Liver (tissue), 9 donors: ENCODE results near the gene SYT15. TPM values are rescaled to one million over a fixed set of nuclear protein-coding genes. Genes with fewer than 3 reads are reported as not detected.
A peak's percentile ranks its signal among the peaks of the same experiment; 100 is the strongest.
"Not testable (repeated sequence)": the region's sequence is repeated elsewhere in the genome, so short reads cannot be mapped to it uniquely, and the experiment has no call there.

Source experiments
- DNase-seq: peaks from one replicate; pipeline ENCODE4 v3.0.0-alpha.2; 2017; ENCODE audit warnings: low spot score
- H3K27ac ChIP-seq, 2 donors: one replicate each; pipeline ENCODE4 v1.7.0; 2013; ENCODE audit warnings: inconsistent platforms in 2 of 2, low read length in 2 of 2, control low read depth in 1 of 2, low read depth in 1 of 2, mild to moderate bottlenecking in 1 of 2
- H3K27me3 ChIP-seq, 4 donors: one replicate each; pipeline versions ENCODE4 v1.6.1 to v1.7.0; 2013; ENCODE audit warnings: low read length in 3 of 4, inconsistent platforms in 1 of 4, mild to moderate bottlenecking in 1 of 4, moderate library complexity in 1 of 4; ENCODE audit not compliant: control insufficient read depth in 4 of 4, insufficient read depth in 4 of 4
- H3K36me3 ChIP-seq, 4 donors: one replicate each; pipeline versions ENCODE4 v1.6.1 to v1.7.0; 2013; ENCODE audit warnings: low read length in 3 of 4, mild to moderate bottlenecking in 3 of 4, low read depth in 1 of 4, moderate library complexity in 1 of 4; ENCODE audit not compliant: control insufficient read depth in 4 of 4, insufficient read depth in 3 of 4
- H3K4me1 ChIP-seq, 4 donors: one replicate each; pipeline versions ENCODE4 v1.6.1 to v1.7.0; 2013; ENCODE audit warnings: low read length in 3 of 4, mild to moderate bottlenecking in 3 of 4, moderate library complexity in 1 of 4; ENCODE audit not compliant: control insufficient read depth in 4 of 4, insufficient read depth in 4 of 4
- H3K4me3 ChIP-seq, 3 donors: one replicate each; pipeline versions ENCODE4 v1.6.1 to v1.7.0; 2013; ENCODE audit warnings: low read length in 3 of 3, control low read depth in 1 of 3, low read depth in 1 of 3, mild to moderate bottlenecking in 1 of 3
- H3K9ac ChIP-seq, 2 donors: one replicate each; pipeline ENCODE4 v1.7.0; 2013; ENCODE audit warnings: low read length in 2 of 2, mild to moderate bottlenecking in 2 of 2, moderate library complexity in 2 of 2, control low read depth in 1 of 2, low read depth in 1 of 2
- H3K9me3 ChIP-seq, 4 donors: one replicate each; pipeline versions ENCODE4 v1.6.1 to v1.7.0; 2013; ENCODE audit warnings: low read length in 3 of 4; ENCODE audit not compliant: control insufficient read depth in 4 of 4
- YY1 ChIP-seq: IDR thresholded peaks from 2 replicates; pipeline ENCODE4 v1.6.1; 2016; ENCODE audit warnings: antibody characterized with exemption, mild to moderate bottlenecking
- WGBS: extraction: QIAGEN DNeasy Blood & Tissue Kit; methylation state at CpG from one replicate; pipeline ENCODE4 v1.1.7; 2013; 5-methylcytosine and 5-hydroxymethylcytosine counted together
- polyA plus RNA-seq, 2 donors: library from polyadenylated mRNA; stranded (reverse) in 1 of 2; unstranded in 1 of 2; fragments of 200-250 nt in 1 of 2; fragments of >200 nt in 1 of 2; fragmentation: Nextera tagmentation in 1 of 2; extraction: Ambion mirVana in 1 of 2; gene quantifications; one replicate each; pipeline versions ENCODE4 v1.2.1 to v1.2.3, GENCODE V29; 2013 to 2015
- total RNA-seq, 2 donors: library from RNA; depleted of rRNA; stranded (reverse); fragments of >200 nt; gene quantifications; one replicate each; pipeline ENCODE4 v1.2.3, GENCODE V29; 2014
- donor health status: healthy.
- donor health status: healthy.
- donor health status: healthy.
- donor health status: healthy.
- donor health status: healthy.

The SYT15 gene
- total and polyA plus RNA-seq, 4 donors: 0.35 to 1.8 (median 0.78) TPM

DNA sequence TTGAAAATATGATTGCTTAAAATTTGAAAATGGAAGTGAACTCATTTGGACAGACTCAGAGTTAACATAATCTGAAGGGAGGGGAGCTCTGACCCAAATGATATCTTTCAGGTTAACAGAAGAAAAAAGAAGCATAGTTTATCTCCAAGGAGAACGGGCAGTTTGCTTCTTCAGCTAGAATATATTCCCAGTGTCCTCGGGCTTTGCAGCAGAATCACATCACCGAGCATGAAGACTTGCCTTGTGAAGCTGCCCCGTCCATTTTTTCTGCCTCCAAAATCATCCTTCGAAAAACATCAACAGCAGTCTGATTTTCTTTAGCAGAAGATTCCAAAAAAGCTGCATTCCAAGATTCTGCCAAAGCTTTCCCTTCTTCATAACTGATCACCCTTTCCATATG lies 55.8 kb downstream of the SYT15 start:
- not testable (repeated sequence) for DNase-seq, H3K36me3 ChIP-seq, H3K27me3 ChIP-seq, H3K9me3 ChIP-seq, H3K4me3 ChIP-seq, H3K4me1 ChIP-seq, H3K27ac ChIP-seq
- WGBS: 11% methylated on average over 5 of the region's 5 CpGs
- H3K9ac ChIP-seq: peak overlapping the region in 1 of 2 donors; percentile 47

DNA sequence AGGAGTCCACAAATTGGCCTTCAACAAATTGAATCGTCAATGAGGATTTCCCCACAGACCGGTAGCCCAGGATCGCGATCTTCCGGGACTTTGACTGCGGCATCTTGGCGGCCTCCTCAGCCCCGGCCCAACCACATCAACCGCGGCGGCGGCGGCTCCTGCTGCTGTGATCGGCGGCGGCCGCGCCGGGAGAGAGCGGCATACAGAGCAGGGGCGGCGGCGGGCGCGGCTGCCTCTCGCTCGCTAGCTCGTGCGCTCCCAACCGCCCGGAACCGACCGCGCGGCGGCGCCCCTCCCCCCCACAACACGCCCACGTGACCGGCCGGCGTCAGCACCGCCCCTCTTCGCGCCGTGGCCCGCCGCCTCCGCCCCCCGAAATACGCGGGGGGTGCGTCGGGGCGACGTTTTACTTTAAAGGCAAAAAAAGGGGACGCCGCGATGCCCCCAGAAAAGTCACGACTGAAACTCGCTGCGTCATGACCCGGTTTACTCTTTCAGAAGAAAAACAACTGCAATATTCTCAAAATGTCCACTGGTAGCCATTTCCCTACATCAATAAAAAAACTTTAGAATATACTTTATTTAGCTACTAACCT lies 56.5 kb downstream of the SYT15 start:
- H3K36me3 ChIP-seq, H3K4me3 ChIP-seq, H3K27me3 ChIP-seq, H3K4me1 ChIP-seq, DNase-seq, H3K9me3 ChIP-seq, H3K9ac ChIP-seq, H3K27ac ChIP-seq: not testable (repeated sequence)
- peak; percentile 49 for TF ChIP-seq YY1
- WGBS: 0% methylated on average over 7 of the region's 63 CpGs

DNA sequence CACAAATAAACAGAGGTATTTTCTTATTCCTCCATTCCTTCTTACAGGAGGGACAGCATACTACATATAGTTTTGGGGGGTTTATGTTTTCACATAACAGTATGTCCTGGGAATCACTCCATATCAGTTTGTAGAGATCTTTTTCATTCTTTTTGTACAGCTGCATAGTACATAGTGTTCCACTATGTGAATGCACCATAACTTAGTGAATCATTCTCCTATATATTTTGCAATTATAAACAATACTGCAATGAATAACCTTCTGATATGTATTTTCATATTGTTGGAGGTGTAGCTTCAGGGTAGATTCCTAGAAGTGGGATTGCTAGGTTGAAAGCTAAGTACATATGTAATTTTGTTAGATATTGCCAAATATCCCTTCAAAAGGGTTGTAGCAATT lies 61.1 kb downstream of the SYT15 start:
- H3K9ac ChIP-seq, DNase-seq, H3K27ac ChIP-seq, H3K4me1 ChIP-seq, H3K4me3 ChIP-seq, H3K9me3 ChIP-seq, H3K36me3 ChIP-seq, H3K27me3 ChIP-seq: not testable (repeated sequence)

Other genes with a start within 250 kb of the SYT15 start
- 1 to 10 TPM in 1 of 2 donors, under 1 TPM in 1; 0.09 to 3.0 TPM for gene ANXA8L1, start 203.4 kb upstream of the SYT15 start, total RNA-seq
- under 1 TPM; 0.63 to 0.66 TPM for gene ANXA8L1, start 203.4 kb upstream of the SYT15 start, polyA plus RNA-seq
- gene NPY4R, start 113.2 kb upstream of the SYT15 start, total RNA-seq: not detected
- not detected for gene NPY4R, start 113.2 kb upstream of the SYT15 start, polyA plus RNA-seq
- 1 to 10 TPM in 1 of 2 donors, under 1 TPM in 1; 0.09 to 1.3 TPM for gene GPRIN2, start 22.5 kb upstream of the SYT15 start, total RNA-seq
- gene GPRIN2, start 22.5 kb upstream of the SYT15 start, polyA plus RNA-seq: under 1 TPM in 1 of 2 donors, not detected in 1; 0.15 TPM